GM19193 (cell line): ENCODE results near the gene TAS1R3.

ENCODE experiments used
- POLR2A ChIP-seq: IDR thresholded peaks from 4 replicates; pipeline ENCODE4 v1.6.1; 2011; ENCODE audit not compliant: insufficient read depth, insufficient read length; ENCODE audit errors: extremely low read depth

The TAS1R3 gene

GRCh38 chr1:1356166-1356795 lies 25.2 kb downstream of the TAS1R3 start:
- no peak for TF ChIP-seq POLR2A

- no peak for TF ChIP-seq POLR2A
These were observed 25.8 kb downstream of the TAS1R3 start for GRCh38 chr1:1356796-1357401.

GRCh38 chr1:1357871-1358432 lies 26.9 kb downstream of the TAS1R3 start:
- no peak for TF ChIP-seq POLR2A

GRCh38 chr1:1358433-1359271 lies 27.6 kb downstream of the TAS1R3 start, which contains the start of gene MXRA8:
MXRA8 (minus strand) TSS chr1:1358555; CDS start chr1:1358504, 51 bp downstream.
- TF ChIP-seq POLR2A, result no peak

GRCh38 chr1:1359308-1359663 lies 28.2 kb downstream of the TAS1R3 start:
- no peak for TF ChIP-seq POLR2A

- no peak for TF ChIP-seq POLR2A
These were observed 28.8 kb downstream of the TAS1R3 start for GRCh38 chr1:1359664-1360468.

- no peak for TF ChIP-seq POLR2A
These were observed 29.6 kb downstream of the TAS1R3 start for GRCh38 chr1:1360506-1361169.

- no peak for TF ChIP-seq POLR2A
These were observed 30.3 kb downstream of the TAS1R3 start for GRCh38 chr1:1361233-1361981.

GRCh38 chr1:1361982-1362423 lies 30.9 kb downstream of the TAS1R3 start:
- TF ChIP-seq POLR2A, result no peak

- TF ChIP-seq POLR2A, result no peak
These were observed 33.2 kb downstream of the TAS1R3 start for GRCh38 chr1:1364266-1364665.

- no peak for TF ChIP-seq POLR2A
These were observed 35.0 kb downstream of the TAS1R3 start for GRCh38 chr1:1365875-1366698.

GRCh38 chr1:1366699-1367066 lies 35.6 kb downstream of the TAS1R3 start:
- TF ChIP-seq POLR2A, result no peak

GRCh38 chr1:1367315-1367714 lies 36.2 kb downstream of the TAS1R3 start:
- TF ChIP-seq POLR2A, result no peak
